ENCODE measurements around the gene ZNF333.
"Not testable (repeated sequence)": the region's sequence is repeated elsewhere in the genome, so short reads cannot be mapped to it uniquely, and the experiment has no call there.

ZNF333 gene

GRCh38 chr19:14781713-14782536 is 92.1 kb downstream of the ZNF333 start:
- not testable (repeated sequence) for H3K4me1 ChIP-seq (ENCODE audit: control insufficient read depth in 5 of 5, insufficient read depth in 5 of 5, low read length in 5 of 5); H3K36me3 ChIP-seq (ENCODE audit: control insufficient read depth in 5 of 5, insufficient read depth in 5 of 5, low read length in 5 of 5); H3K9ac ChIP-seq (ENCODE audit: low read length in 5 of 5); H3K9me3 ChIP-seq (ENCODE audit: control insufficient read depth in 5 of 5, low read length in 5 of 5); H3K27ac ChIP-seq (ENCODE audit: low read depth, low read length); H3K4me3 ChIP-seq (ENCODE audit: low read depth in 1 of 5, low read length in 5 of 5)
- peaks cover 3 to 14% (median 6%) of the 10 kb centered on the region in 5 donors for H3K27me3 ChIP-seq (ENCODE audit: control insufficient read depth in 5 of 5, insufficient read depth in 4 of 5, low read length in 5 of 5)

DNA sequence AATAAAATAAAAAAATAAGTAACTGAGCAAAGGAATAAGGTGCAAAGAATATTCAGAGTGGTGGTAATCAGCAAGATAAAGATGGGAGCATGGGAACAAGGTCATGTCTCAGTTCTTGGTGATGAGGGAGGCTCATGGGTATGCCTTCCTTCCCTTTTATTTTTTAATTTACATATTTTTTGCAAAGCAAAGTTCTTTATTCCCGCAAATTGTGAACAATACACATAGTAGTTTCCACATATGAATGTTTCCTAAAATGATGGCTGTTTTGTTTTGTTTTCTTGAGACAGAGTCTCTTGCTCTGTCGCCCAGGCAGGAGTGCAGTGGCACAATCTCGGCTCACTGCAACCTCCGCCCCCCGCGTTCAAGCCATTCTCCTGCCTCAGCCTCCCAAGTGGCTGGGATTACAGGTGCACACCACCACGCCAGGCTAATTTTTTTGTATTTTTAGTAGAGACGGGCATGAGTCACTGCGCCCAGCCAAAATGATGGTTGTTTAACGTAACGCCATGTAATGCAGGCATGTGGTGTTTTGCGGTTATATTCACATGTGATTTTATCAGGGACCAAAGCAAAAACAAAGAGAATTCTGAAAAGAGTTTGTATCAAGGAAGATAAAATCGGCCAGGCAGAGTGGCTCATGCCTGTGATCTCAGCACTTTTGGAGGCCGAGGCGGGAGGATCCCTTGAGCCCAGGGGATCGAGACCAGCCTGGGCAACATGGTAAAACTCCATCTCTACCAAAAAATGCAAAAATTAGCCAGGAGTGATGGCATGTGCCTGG is 93.0 kb downstream of the ZNF333 start:
- H3K9ac ChIP-seq (ENCODE audit: low read length in 5 of 5): no peak overlapping the region
- no peaks in the 10 kb centered on the region for H3K9me3 ChIP-seq (ENCODE audit: control insufficient read depth in 5 of 5, low read length in 5 of 5)
- H3K27me3 ChIP-seq (ENCODE audit: control insufficient read depth in 5 of 5, insufficient read depth in 4 of 5, low read length in 5 of 5): peaks cover 3 to 13% (median 3%) of the 10 kb centered on the region in 5 donors
- H3K4me3 ChIP-seq (ENCODE audit: low read depth in 1 of 5, low read length in 5 of 5): no peak overlapping the region
- H3K4me1 ChIP-seq (ENCODE audit: control insufficient read depth in 5 of 5, insufficient read depth in 5 of 5, low read length in 5 of 5): peaks cover 0 to 9% (median 4%) of the 10 kb centered on the region in 5 donors
- no peak overlapping the region for H3K27ac ChIP-seq (ENCODE audit: low read depth, low read length)
- H3K36me3 ChIP-seq (ENCODE audit: control insufficient read depth in 5 of 5, insufficient read depth in 5 of 5, low read length in 5 of 5): no peaks in the 10 kb centered on the region
